Measurements from ENCODE around the gene EPX.

DNA sequence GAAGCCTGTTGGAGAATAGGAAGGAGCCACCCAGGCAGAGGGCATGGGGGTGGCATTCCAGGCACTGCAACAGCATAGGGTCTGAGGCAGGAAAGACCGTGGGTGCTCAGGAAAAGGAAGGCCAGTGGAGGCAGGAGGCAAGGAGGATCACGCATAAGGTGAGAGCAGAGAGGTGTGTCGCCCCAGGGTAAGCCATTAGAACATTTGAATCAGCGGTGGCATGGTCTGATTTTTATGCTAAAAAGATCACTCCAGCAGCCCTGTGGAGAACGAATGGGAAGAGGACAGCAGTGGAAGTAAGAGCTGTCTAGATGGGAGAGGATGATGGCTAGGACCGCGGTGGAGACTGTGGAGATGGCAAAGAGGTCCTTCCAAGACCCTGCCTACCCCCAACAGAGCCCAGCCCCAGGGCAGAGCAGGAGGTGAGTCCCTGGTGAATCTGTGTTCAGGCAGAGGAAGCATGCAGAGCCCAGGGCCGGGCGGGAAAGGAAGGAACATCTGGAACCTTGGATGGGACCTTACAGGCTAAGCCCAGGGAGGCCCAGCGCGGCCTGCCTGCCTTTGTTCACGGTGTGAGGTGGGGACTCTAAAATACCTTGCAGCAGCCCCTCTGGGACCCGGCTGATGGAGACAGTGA, 53.7 kb downstream of the EPX start:
- TF ChIP-seq POLR2AphosphoS5 (IDR thresholded peaks at IDR 0.05; ENCODE audit: low read depth, low read length) (no peak), TAF1 (IDR thresholded peaks at IDR 0.05; ENCODE audit: borderline replicate concordance, insufficient read depth, low read length) (no peak)
